Endothelial cell of umbilical vein (primary cell): Measurements from ENCODE around the gene PRAMEF26. TPM values are rescaled to one million over a fixed set of nuclear protein-coding genes. Genes with fewer than 3 reads are reported as not detected.
"Not testable (repeated sequence)": the region's sequence is repeated elsewhere in the genome, so short reads cannot be mapped to it uniquely, and the experiment has no call there.

Source experiments
- BruUV-seq: library from RNA; stranded (reverse); fragments of 400-500 nt; replicated peaks from 2 replicates; lab custom pipeline; 2021; lab: Mats Ljungman, UMichigan
- CTCF ChIA-PET: fragments of 300-600, 350-600 bp; sonication (Branson Sonifier 250); formaldehyde crosslinking; loops from one replicate; lab custom pipeline; 2021; ENCODE audit warnings: antibody characterized with exemption, inconsistent platforms; lab: Charles Lee
- POLR2A ChIA-PET: fragments of 300-600, 350-600 bp; sonication (Branson Sonifier 250); formaldehyde crosslinking; loops from one replicate; lab custom pipeline; 2021; ENCODE audit warnings: antibody characterized with exemption, inconsistent platforms; lab: Charles Lee
- DNase-seq: peaks from one replicate; pipeline ENCODE4 v3.0.0-alpha.2; 2011; ENCODE audit warnings: low read depth, low spot score
- FAIRE-seq: peaks from 2 replicates; lab custom pipeline; 2011; peaks lifted over from hg19 to GRCh38; lab: Jason Lieb, UNC
- H2AFZ ChIP-seq: 2 replicates; pipeline ENCODE4 v1.6.0; 2012; ENCODE audit warnings: low read depth, low read length, control low read depth, inconsistent platforms
- H3K27ac ChIP-seq: 2 replicates; pipeline ENCODE4 v1.5.1; 2011; ENCODE audit warnings: low read depth, mild to moderate bottlenecking, control low read depth, low read length, moderate library complexity; ENCODE audit not compliant: insufficient read depth
- H3K27me3 ChIP-seq, 2 experiments: 2 replicates each; pipeline versions ENCODE4 v1.6.0 to v1.6.1; 2011; ENCODE audit warnings: low read length in 2 of 2, mixed read lengths in 1 of 2; ENCODE audit not compliant: control insufficient read depth in 2 of 2, insufficient read depth in 2 of 2
- H3K36me3 ChIP-seq, 2 experiments: 2 replicates in 1 of 2; 3 replicates in 1 of 2; pipeline ENCODE4 v1.5.1; 2011; ENCODE audit warnings: low read length in 2 of 2, mild to moderate bottlenecking in 1 of 2, moderate library complexity in 1 of 2; ENCODE audit not compliant: control insufficient read depth in 2 of 2, insufficient read depth in 2 of 2; ENCODE audit errors: extremely low read depth in 1 of 2
- H3K4me1 ChIP-seq: 3 replicates; pipeline ENCODE4 v1.5.1; 2011; ENCODE audit warnings: mild to moderate bottlenecking, low read length; ENCODE audit not compliant: control insufficient read depth, insufficient read depth; ENCODE audit errors: extremely low read depth
- H3K4me2 ChIP-seq: 2 replicates; pipeline ENCODE4 v1.6.1; 2011; ENCODE audit warnings: low read length, control low read depth, mixed read lengths; ENCODE audit not compliant: insufficient read depth
- H3K4me3 ChIP-seq, 3 experiments: fragments of 200-600 bp in 1 of 3; sonication (generic), shearing (Covaris generic) in 1 of 3; replicated peaks in 1 of 3; 2 replicates each; pipeline ENCODE4 v1.5.1; 2011 to 2016; ENCODE audit warnings: control low read depth in 3 of 3, low read length in 3 of 3, mild to moderate bottlenecking in 2 of 3, inconsistent platforms in 1 of 3, low read depth in 1 of 3, moderate library complexity in 1 of 3; ENCODE audit not compliant: insufficient read depth in 1 of 3
- H3K79me2 ChIP-seq: 2 replicates; pipeline ENCODE4 v1.6.0; 2012; ENCODE audit warnings: low read length, inconsistent platforms; ENCODE audit not compliant: control insufficient read depth, insufficient read depth
- H3K9ac ChIP-seq: replicated peaks from 2 replicates; pipeline ENCODE3; 2011; ENCODE audit warnings: low read length, control low read depth; ENCODE audit not compliant: insufficient read depth; ENCODE audit errors: extremely low read depth
- H3K9me1 ChIP-seq: replicated peaks from 3 replicates; pipeline ENCODE4 v1.6.0; 2011; ENCODE audit warnings: mild to moderate bottlenecking, low read length; ENCODE audit not compliant: control insufficient read depth, insufficient read depth; ENCODE audit errors: extremely low read depth
- H3K9me3 ChIP-seq: replicated peaks from 2 replicates; pipeline ENCODE4 v1.5.1; 2012; ENCODE audit warnings: low read length, inconsistent platforms; ENCODE audit not compliant: control insufficient read depth, insufficient read depth
- H4K20me1 ChIP-seq: replicated peaks from 2 replicates; pipeline ENCODE3; 2011; ENCODE audit warnings: mild to moderate bottlenecking, low read length; ENCODE audit not compliant: control insufficient read depth, insufficient read depth; ENCODE audit errors: extremely low read depth
- dilution Hi-C: fragments of 300-500 bp; cut with MboI; formaldehyde crosslinking; loops from one replicate; pipeline ENCODE4 v1.15.0; 2019; ENCODE audit warnings: low sequenced_read_pairs; ENCODE audit not compliant: extremely low pct_ligation_motif_present
- intact Hi-C: fragments of 100-400 bp; cut with micrococcal nuclease; formaldehyde crosslinking; loops from one replicate; pipeline ENCODE4 v1.10.0; 2022
- polyA plus RNA-seq, 4 experiments: library from polyadenylated mRNA; depleted of rRNA in 3 of 4; stranded (reverse) in 3 of 4; unstranded in 1 of 4; fragments of >200 nt; gene quantifications; 2 replicates each; pipeline versions ENCODE4 v1.2.1 to v1.2.3, GENCODE V29; 2011 to 2012; ENCODE audit warnings: missing spikeins in 1 of 4
- total RNA-seq: library from RNA; stranded (reverse); gene quantifications from 2 replicates; pipeline ENCODE4 v1.2.3, GENCODE V29; 2021

PRAMEF26 gene
- total and polyA plus RNA-seq, 2 donors (not counting 3 experiments of a cell fraction or from before 2014, with no cell fraction given) = not detected

DNA sequence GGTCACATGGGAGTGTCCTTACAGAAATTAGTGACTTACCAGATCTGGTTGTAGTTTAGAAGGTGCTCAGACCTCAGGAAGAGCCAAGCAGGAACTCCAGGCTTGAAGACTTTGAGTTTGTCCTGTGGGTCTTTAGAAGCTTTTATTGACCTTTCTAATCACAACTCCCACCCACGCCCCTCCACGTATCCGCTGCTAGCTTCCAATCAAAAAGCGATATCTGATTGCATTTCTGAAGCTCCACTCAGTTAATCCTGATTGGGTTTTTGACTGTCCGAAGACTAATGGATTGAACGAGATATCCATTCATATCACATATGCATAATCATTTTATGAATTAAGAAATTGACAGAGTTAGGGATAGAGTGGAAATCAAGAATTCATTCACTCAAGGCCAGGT lies 39.1 kb downstream of the PRAMEF26 start, which contains the start of gene HNRNPCL2:
Gene HNRNPCL2, minus strand, starts transcription at position 101 of the 400 bp plus-strand sequence. CDS start 454 bp downstream, outside the sequence.
- H3K27ac ChIP-seq, H2AFZ ChIP-seq, H3K9me1 ChIP-seq, FAIRE-seq, H3K9ac ChIP-seq, H4K20me1 ChIP-seq, H3K36me3 ChIP-seq, H3K27me3 ChIP-seq, BruUV-seq, CTCF ChIA-PET, POLR2A ChIA-PET, H3K4me2 ChIP-seq, H3K79me2 ChIP-seq, H3K4me3 ChIP-seq, H3K9me3 ChIP-seq, dilution Hi-C loops, intact Hi-C loops, DNase-seq, H3K4me1 ChIP-seq: not testable (repeated sequence)

Other genes starting within 250 kb of the PRAMEF26 start
- gene PRAMEF7, start 239.4 kb downstream of the PRAMEF26 start, total RNA-seq = not detected in 2 replicates
- gene PRAMEF7, start 239.4 kb downstream of the PRAMEF26 start, polyA plus RNA-seq = not detected in 2 replicates
- not detected in 2 replicates for gene PRAMEF6, start 208.4 kb downstream of the PRAMEF26 start, total RNA-seq
- not detected in 2 replicates for gene PRAMEF6, start 208.4 kb downstream of the PRAMEF26 start, polyA plus RNA-seq
- not detected in 2 replicates for gene PRAMEF27, start 99.4 kb downstream of the PRAMEF26 start, total RNA-seq
- gene PRAMEF27, start 99.4 kb downstream of the PRAMEF26 start, polyA plus RNA-seq = not detected in 2 replicates
- gene HNRNPCL3, start 95.2 kb downstream of the PRAMEF26 start, total RNA-seq = not detected in 2 replicates
- gene HNRNPCL3, start 95.2 kb downstream of the PRAMEF26 start, polyA plus RNA-seq = not detected in 2 replicates
- not detected in 2 replicates for gene PRAMEF25, start 85.2 kb downstream of the PRAMEF26 start, total RNA-seq
- gene PRAMEF25, start 85.2 kb downstream of the PRAMEF26 start, polyA plus RNA-seq = not detected in 2 replicates
- not detected in 2 replicates for gene HNRNPCL2, start 39.2 kb downstream of the PRAMEF26 start, total RNA-seq
- not detected in 2 replicates for gene HNRNPCL2, start 39.2 kb downstream of the PRAMEF26 start, polyA plus RNA-seq
- gene HNRNPCL4, start 9.6 kb upstream of the PRAMEF26 start, total RNA-seq = not detected in 2 replicates
- not detected in 2 replicates for gene HNRNPCL4, start 9.6 kb upstream of the PRAMEF26 start, polyA plus RNA-seq
- not detected in 2 replicates for gene PRAMEF9, start 15.8 kb upstream of the PRAMEF26 start, total RNA-seq
- gene PRAMEF9, start 15.8 kb upstream of the PRAMEF26 start, polyA plus RNA-seq = not detected in 2 replicates
- not detected in 2 replicates for gene PRAMEF13, start 45.4 kb upstream of the PRAMEF26 start, total RNA-seq
- gene PRAMEF13, start 45.4 kb upstream of the PRAMEF26 start, polyA plus RNA-seq = not detected in 2 replicates
- not detected in 2 replicates for gene PRAMEF18, start 70.1 kb upstream of the PRAMEF26 start, total RNA-seq
- gene PRAMEF18, start 70.1 kb upstream of the PRAMEF26 start, polyA plus RNA-seq = not detected in 2 replicates
- not detected in 2 replicates for gene PRAMEF5, start 98.2 kb upstream of the PRAMEF26 start, total RNA-seq
- gene PRAMEF5, start 98.2 kb upstream of the PRAMEF26 start, polyA plus RNA-seq = not detected in 2 replicates
- not detected in 2 replicates for gene PRAMEF8, start 129.1 kb upstream of the PRAMEF26 start, total RNA-seq
- not detected in 2 replicates for gene PRAMEF8, start 129.1 kb upstream of the PRAMEF26 start, polyA plus RNA-seq
- gene PRAMEF33, start 147.5 kb upstream of the PRAMEF26 start, total RNA-seq = not detected in 2 replicates
- gene PRAMEF33, start 147.5 kb upstream of the PRAMEF26 start, polyA plus RNA-seq = not detected in 2 replicates
- not detected in 2 replicates for gene PRAMEF15, start 159.6 kb upstream of the PRAMEF26 start, total RNA-seq
- gene PRAMEF15, start 159.6 kb upstream of the PRAMEF26 start, polyA plus RNA-seq = not detected in 2 replicates
- not detected in 2 replicates for gene PRAMEF14, start 191.1 kb upstream of the PRAMEF26 start, total RNA-seq
- not detected in 2 replicates for gene PRAMEF14, start 191.1 kb upstream of the PRAMEF26 start, polyA plus RNA-seq
- gene PRAMEF19, start 215.9 kb upstream of the PRAMEF26 start, total RNA-seq = not detected in 2 replicates
- gene PRAMEF19, start 215.9 kb upstream of the PRAMEF26 start, polyA plus RNA-seq = not detected in 2 replicates
- not detected in 2 replicates for gene PRAMEF17, start 233.6 kb upstream of the PRAMEF26 start, total RNA-seq
- not detected in 2 replicates for gene PRAMEF17, start 233.6 kb upstream of the PRAMEF26 start, polyA plus RNA-seq